Measurements from ENCODE around the gene S100A14. TPM values are rescaled to one million over a fixed set of nuclear protein-coding genes. Genes with fewer than 3 reads are reported as not detected.

The S100A14 gene
- total and polyA plus RNA-seq, 9 of the 15 experiments (the other 6 are each of a cell fraction or from before 2014, with no cell fraction given) = 0.10 to 0.64 (median 0.24) TPM; not detected in 3

GRCh38 chr1:153633754-153634665 lies 17.9 kb upstream of the S100A14 start, which contains the start of gene CHTOP:
CHTOP (plus strand) TSS chr1:153634066; CDS start chr1:153636589, 2,523 bp downstream.
- Histone ChIP-seq H3K79me2 (ENCODE audit: control insufficient read depth, insufficient read depth, low read length) (peaks cover 46% of the 10 kb centered on the region), H3K9ac (ENCODE audit: insufficient read depth in 1 of 2, low read depth in 2 of 2, low read length in 2 of 2) (peak within 1 kb of the TSS; percentile 100), H3K27me3 (ENCODE audit: control insufficient read depth in 2 of 2, insufficient read depth in 2 of 2, low read length in 2 of 2) (no peaks in the 10 kb centered on the region), H3K4me3 (peak within 1 kb of the TSS; percentile 89), H3K4me2 (ENCODE audit: insufficient read depth, low read length) (peak within 1 kb of the TSS; percentile 88), H3K9me3 (replicated peaks; ENCODE audit: control insufficient read depth, insufficient read depth, low read depth, low read length) (no peaks in the 10 kb centered on the region), H3K36me3 (ENCODE audit: control insufficient read depth, insufficient read depth, low read length) (peaks cover 35% of the 10 kb centered on the region), H3K9me1 (ENCODE audit: control insufficient read depth, insufficient read depth, low read length) (no peaks in the 10 kb centered on the region), H2AFZ (ENCODE audit: low read depth, low read length) (peak within 1 kb of the TSS; percentile 81), H4K20me1 (replicated peaks; ENCODE audit: control insufficient read depth, insufficient read depth, low read length) (no peaks in the 10 kb centered on the region; the same call in 1 of the 2 replicates), H3K4me1 (replicated peaks in 1 of 2; ENCODE audit: control insufficient read depth in 2 of 2, insufficient read depth in 2 of 2, low read length in 2 of 2) (peaks cover 17 to 20% of the 10 kb centered on the region in 2 experiments), H3K27ac (ENCODE audit: extremely low read depth, low read depth, low read length) (peak within 1 kb of the TSS; percentile 98)
- ChIA-PET CTCF (ENCODE audit: low intra/inter-chr PET ratio) (no interaction called here), POLR2A (interaction anchor here (0.5 to 11.6 kb wide), 24 partner anchors 10 to 913 kb away, joined by 3 to 205 read pairs (median 3); partner anchors contain the start of genes S100A14 and SNAPIN)
- FAIRE-seq = peak; percentile 95
- in situ Hi-C loops (cut with MboI) (no loop called here), intact Hi-C loops (cut with micrococcal nuclease) (loop anchor here (1.0 to 5.0 kb wide), 2 partner anchors 37 to 102 kb away; no protein-coding TSS in a partner anchor)
- WGBS (ENCODE audit: insufficient coverage, low coverage, missing lambda C conversion rate) = under 1% methylated on average over 60 of the region's 65 CpGs
- TSS peak; percentile 85 for BruUV-seq (replicated peaks)
- ATAC-seq = peak; percentile 94
- peak; percentile 94 to 98 (median 95) for DNase-seq (ENCODE audit: extremely low read depth in 1 of 4, low spot score in 3 of 4)
- TF ChIP-seq TBL1XR1 (IDR thresholded peaks at IDR 0.05; ENCODE audit: low read length in 2 of 2) (0 out of 4 replicates have a peak, but pooled peaks of 1 of the 2 experiments have one; percentile 36), ZNF518B (CRISPR knock-in tag; IDR thresholded peaks at IDR 0.05) (no peak), SNAPC5 (CRISPR knock-in tag; IDR thresholded peaks at IDR 0.05) (no peak), ETS1 (conservative IDR thresholded peaks at IDR 0.05; ENCODE audit: control insufficient read depth, low read depth, low read length) (peak; percentile 38), RBM14 (IDR thresholded peaks at IDR 0.05; ENCODE audit: borderline replicate concordance, insufficient read depth, low read depth, low read length) (peak; percentile 98; the same call in 1 of the 2 replicates), ATF7 (IDR thresholded peaks at IDR 0.05) (peak; percentile 98), POLR2B (IDR thresholded peaks at IDR 0.05; ENCODE audit: low read depth, partially characterized antibody) (peak; percentile 95), ZKSCAN1 (IDR thresholded peaks at IDR 0.05; ENCODE audit: low read depth, low read length) (peak; percentile 37), ZFP30 (CRISPR knock-in tag; IDR thresholded peaks at IDR 0.05; ENCODE audit: borderline replicate concordance) (no peak), MAX (CRISPR knock-in tag; IDR thresholded peaks at IDR 0.05) (peak; percentile 86), PURB (CRISPR knock-in tag; IDR thresholded peaks at IDR 0.05; ENCODE audit: low read depth) (no peak), CBX1 (IDR thresholded peaks at IDR 0.05; ENCODE audit: low read depth) (peak; percentile 83), FOXK1 (CRISPR knock-in tag; IDR thresholded peaks at IDR 0.05; ENCODE audit: borderline replicate concordance) (peak; percentile 95), RHOXF2B (CRISPR knock-in tag; conservative IDR thresholded peaks at IDR 0.05) (no peak), NFRKB (IDR thresholded peaks at IDR 0.05; ENCODE audit: low read depth) (peak; percentile 99), BRF1 (IDR thresholded peaks at IDR 0.05; ENCODE audit: borderline replicate concordance, extremely low read depth, insufficient read length) (no peak)

All from K562 (cell line).